ENCODE measurements around the gene LKAAEAR1.

Gene LKAAEAR1

DNA sequence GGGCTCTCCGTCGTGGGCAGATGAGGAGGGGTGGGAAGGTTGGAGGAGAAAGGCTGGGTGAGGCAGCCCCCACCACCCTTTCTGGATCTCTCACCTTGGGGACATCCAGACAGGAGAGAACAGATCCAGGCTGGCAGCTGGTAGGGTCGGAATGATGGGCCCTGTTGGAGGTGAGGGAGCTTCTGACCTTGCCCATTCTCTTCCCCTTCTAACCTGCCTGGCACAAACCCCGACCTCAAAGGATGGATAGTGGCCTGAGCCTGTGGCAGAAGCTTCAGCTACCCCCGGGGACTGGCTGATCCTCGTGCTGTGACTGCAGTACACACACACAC lies 29.2 kb upstream of the LKAAEAR1 start:
- TF ChIP-seq EZH2 (IDR thresholded peaks at IDR 0.05) (no peak), FOXP2 (optimal IDR thresholded peaks at IDR 0.05; ENCODE audit: control extremely low read depth, extremely low read length, insufficient read depth) (no peak), POLR2AphosphoS5 (IDR thresholded peaks at IDR 0.05; ENCODE audit: borderline replicate concordance, low read depth, low read length) (no peak)

DNA sequence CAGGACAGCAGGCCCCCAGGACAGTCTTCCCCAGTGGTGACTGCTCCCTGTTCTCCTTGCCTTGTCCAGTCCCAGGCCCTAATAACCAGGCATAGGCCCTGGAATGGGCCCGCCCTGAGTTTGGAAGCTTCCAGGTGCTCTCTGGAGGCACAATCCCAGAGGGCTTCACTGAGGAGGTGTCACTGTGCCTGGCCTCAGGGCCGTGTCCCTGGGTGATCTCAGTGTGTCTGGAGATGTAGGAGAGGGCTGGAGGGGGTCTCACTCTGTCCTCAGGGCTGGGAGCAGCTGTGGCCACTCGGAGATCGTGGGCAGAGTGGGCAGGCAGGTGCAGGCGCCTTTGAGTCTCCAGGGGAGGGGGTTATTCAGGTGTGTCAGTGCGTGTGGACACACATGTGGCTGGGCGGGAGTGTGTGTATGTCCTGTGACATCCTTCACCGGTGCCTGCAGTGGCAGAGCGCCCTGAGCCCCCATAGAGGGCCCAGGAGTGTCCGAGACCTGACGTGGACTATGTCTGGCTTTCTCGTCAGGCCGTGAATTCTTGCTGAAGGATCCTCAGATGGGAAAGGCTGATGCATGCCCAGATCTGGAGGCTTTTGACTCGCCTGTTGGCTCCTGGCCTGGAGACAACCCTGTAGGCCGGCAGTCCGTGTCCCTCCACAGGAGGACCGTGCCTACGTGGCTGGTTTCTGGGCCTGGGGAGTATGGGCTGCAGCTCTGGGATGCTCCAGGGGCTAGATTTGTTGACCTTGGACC lies 28.7 kb upstream of the LKAAEAR1 start:
- Histone ChIP-seq H3K9me3 (ENCODE audit: low read depth, low read length) (no peaks in the 10 kb centered on the region), H3K4me3 (no peak overlapping the region), H3K27ac (no peak overlapping the region), H3K9ac (ENCODE audit: insufficient read length) (no peak overlapping the region), H3K36me3 (ENCODE audit: insufficient read depth, low read length) (no peaks in the 10 kb centered on the region)
- TF ChIP-seq POLR2AphosphoS5 (IDR thresholded peaks at IDR 0.05; ENCODE audit: borderline replicate concordance, low read depth, low read length) (no peak), FOXP2 (optimal IDR thresholded peaks at IDR 0.05; ENCODE audit: control extremely low read depth, extremely low read length, insufficient read depth) (no peak), EZH2 (IDR thresholded peaks at IDR 0.05) (no peak)
- DNase-seq (ENCODE audit: low read depth, low spot score) = no peak

More for the DNA sequence above, 29.2 kb upstream of the LKAAEAR1 start:
- Histone ChIP-seq H3K36me3 (ENCODE audit: insufficient read depth, low read length) (no peaks in the 10 kb centered on the region), H3K9ac (ENCODE audit: insufficient read length) (no peak overlapping the region), H3K27ac (no peak overlapping the region), H3K4me3 (no peak overlapping the region), H3K9me3 (ENCODE audit: low read depth, low read length) (no peaks in the 10 kb centered on the region)
- DNase-seq (ENCODE audit: low read depth, low spot score) = no peak

DNA sequence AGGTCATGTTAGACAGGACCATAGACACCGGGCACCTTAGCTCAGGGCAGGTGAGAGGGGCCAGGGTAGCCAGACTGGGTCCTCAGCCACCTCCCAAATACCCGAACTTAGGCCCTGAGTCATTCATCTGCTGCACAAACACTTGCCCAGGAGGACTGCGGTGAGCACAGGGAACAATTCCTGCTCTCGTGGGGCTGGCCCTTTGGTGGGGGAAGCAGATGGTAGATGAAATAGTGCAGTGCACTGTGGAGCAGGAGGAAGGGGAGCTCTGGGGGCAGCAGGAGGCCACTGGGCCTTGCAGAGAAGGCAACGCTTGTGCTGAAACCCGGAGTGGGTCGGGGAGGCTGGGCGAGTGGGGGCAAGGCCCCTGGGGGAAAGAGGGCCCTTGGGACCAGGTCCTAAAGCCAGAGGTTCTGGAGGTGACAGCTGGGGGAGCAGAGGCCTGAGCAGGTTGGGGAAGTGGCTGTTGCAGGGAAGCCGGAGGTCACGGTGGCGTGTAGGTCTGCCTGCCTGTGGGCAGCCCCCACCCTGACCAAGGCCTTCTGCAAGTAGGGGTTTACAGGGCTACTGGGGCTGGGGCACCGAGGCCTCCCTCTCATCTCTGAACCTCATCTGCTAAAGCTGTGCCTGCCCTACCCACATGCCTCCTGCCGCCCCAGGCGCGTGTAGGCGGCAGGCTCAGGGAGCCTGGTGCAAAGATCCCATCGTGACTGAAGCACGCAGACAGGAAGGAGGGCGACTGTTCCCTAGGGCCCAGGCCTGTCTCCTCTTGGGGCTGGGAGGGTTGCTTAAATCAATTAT lies 27.8 kb upstream of the LKAAEAR1 start:
- no peak for TF ChIP-seq FOXP2 (optimal IDR thresholded peaks at IDR 0.05; ENCODE audit: control extremely low read depth, extremely low read length, insufficient read depth)
- TF ChIP-seq EZH2 (IDR thresholded peaks at IDR 0.05) = no peak
- no peak for TF ChIP-seq POLR2AphosphoS5 (IDR thresholded peaks at IDR 0.05; ENCODE audit: borderline replicate concordance, low read depth, low read length)
- Histone ChIP-seq H3K9me3 (ENCODE audit: low read depth, low read length) (no peaks in the 10 kb centered on the region), H3K9ac (ENCODE audit: insufficient read length) (no peak overlapping the region), H3K4me3 (no peak overlapping the region), H3K27ac (no peak overlapping the region), H3K36me3 (ENCODE audit: insufficient read depth, low read length) (no peaks in the 10 kb centered on the region)
- DNase-seq (ENCODE audit: low read depth, low spot score) = no peak

DNA sequence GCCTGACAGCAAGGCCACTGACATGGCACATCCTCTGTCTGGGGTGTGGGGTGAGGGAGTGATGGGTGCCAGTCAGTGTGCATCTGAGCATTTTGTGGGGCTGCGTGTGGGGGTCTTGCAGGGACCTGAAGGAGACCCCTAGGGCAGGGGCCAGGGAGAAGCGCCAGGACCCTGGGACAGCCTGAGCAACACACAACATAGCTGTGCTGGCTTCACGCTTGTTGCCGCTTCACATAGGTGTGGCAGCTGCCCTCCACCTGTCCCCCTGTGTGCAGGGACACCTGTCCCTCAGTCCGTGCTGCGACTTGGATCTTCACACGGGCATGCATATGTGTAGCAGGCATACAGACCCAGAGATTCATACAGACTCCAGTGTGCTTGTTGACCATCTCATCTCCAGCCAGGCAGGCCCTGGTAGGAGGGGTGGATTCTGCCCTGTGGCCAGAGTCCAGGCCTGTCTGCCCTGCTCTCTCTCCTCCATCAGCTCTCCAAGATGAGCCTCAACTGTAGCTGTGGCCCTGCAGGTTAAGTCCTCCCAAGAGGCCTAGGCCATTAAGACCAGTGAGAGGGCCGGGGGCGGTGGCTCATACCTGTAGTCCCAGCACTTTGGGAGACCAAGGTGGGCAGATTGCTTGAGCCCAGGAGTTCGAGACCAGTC lies 26.3 kb upstream of the LKAAEAR1 start:
- Histone ChIP-seq H3K9ac (ENCODE audit: insufficient read length) (no peak overlapping the region), H3K36me3 (ENCODE audit: insufficient read depth, low read length) (no peaks in the 10 kb centered on the region), H3K27ac (no peak overlapping the region), H3K4me3 (no peak overlapping the region), H3K9me3 (ENCODE audit: low read depth, low read length) (no peaks in the 10 kb centered on the region)
- TF ChIP-seq POLR2AphosphoS5 (IDR thresholded peaks at IDR 0.05; ENCODE audit: borderline replicate concordance, low read depth, low read length) = no peak
- no peak for DNase-seq (ENCODE audit: low read depth, low spot score)

DNA sequence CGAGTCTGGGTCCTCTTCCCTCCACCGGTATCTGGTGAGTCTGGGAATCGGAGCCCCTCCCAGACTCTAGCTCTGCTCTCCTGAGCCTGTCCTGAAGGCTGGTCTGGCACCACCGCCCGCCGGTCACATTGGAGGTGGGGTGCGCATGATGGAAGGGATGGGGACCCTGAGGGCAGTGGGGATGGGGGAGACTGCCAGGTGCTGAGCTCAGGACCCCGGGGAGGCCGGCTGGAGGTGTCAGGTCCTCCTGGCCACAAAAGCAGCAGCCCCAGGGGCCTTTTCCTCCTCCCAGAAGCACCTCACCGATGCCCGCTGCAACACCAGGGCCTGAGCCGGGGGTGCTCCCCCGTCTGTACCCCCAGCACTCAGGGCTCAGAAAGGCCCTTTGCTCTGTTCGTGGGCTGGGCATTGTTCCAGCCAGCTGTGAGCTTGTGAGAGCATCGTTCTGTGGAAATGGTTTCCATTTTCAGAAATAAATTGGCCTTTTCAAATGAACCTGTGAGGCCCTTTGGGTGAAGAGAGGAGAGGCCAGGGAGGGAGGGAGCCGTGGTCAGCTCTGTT lies 25.7 kb upstream of the LKAAEAR1 start:
- no peak overlapping the region for H3K27ac ChIP-seq
- no peaks in the 10 kb centered on the region for H3K9me3 ChIP-seq (ENCODE audit: low read depth, low read length)
- TF ChIP-seq POLR2AphosphoS5 (IDR thresholded peaks at IDR 0.05; ENCODE audit: borderline replicate concordance, low read depth, low read length) = no peak
- no peaks in the 10 kb centered on the region for H3K36me3 ChIP-seq (ENCODE audit: insufficient read depth, low read length)
- DNase-seq (ENCODE audit: low read depth, low spot score) = no peak
- no peak overlapping the region for H3K9ac ChIP-seq (ENCODE audit: insufficient read length)
- no peak overlapping the region for H3K4me3 ChIP-seq

DNA sequence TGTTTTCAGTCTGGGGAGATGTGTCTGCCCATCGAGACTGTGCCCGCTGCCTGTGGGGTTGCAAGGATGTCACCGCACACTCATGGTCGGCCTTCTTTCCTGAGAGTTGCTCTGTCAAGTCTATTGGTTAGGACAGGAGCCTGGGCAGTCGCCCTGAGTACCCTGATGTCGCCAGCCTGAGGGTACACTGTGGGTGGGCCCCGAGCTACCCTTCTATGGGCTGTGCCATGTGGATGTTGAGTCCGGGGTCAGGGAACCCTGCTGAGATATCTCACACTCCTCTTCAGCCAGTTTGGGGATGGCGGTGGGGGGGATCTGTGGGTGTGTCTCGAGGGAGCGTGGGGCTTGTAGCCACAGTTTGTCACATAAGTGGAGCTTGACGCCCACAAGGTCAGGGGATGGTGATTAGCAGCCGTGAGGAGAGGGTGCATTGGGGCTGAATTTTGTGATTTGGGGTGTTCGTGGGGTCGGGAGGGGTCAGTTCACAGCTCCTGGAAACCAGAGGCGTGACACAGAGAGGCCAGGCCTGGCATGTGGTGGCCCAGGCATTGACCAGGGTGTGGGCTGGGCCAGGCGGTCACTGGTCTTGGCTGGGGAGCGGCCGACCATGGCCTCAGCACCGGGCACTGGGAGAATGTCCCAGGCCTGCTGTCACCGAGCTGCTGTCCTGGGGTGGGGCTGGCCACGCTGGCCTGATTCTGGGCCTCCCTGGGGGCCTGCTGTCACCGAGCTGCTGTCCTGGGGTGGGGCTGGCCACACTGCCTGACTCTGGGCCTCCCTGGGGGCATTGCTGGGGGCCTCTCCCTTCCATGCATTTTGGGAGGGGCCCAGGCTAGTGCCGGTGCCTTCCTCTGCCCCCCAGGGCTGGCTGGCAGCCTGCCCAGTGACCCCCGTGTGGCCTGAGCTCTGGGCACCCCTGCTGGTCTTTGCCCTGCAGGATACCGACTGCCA lies 24.8 kb upstream of the LKAAEAR1 start:
- Histone ChIP-seq H3K27ac (no peak overlapping the region), H3K4me3 (no peak overlapping the region), H3K9me3 (ENCODE audit: low read depth, low read length) (no peaks in the 10 kb centered on the region), H3K9ac (ENCODE audit: insufficient read length) (no peak overlapping the region), H3K36me3 (ENCODE audit: insufficient read depth, low read length) (no peaks in the 10 kb centered on the region)
- TF ChIP-seq FOXP2 (optimal IDR thresholded peaks at IDR 0.05; ENCODE audit: control extremely low read depth, extremely low read length, insufficient read depth) = no peak
- TF ChIP-seq POLR2AphosphoS5 (IDR thresholded peaks at IDR 0.05; ENCODE audit: borderline replicate concordance, low read depth, low read length) = no peak
- TF ChIP-seq EZH2 (IDR thresholded peaks at IDR 0.05) = no peak
- no peak for DNase-seq (ENCODE audit: low read depth, low spot score)

DNA sequence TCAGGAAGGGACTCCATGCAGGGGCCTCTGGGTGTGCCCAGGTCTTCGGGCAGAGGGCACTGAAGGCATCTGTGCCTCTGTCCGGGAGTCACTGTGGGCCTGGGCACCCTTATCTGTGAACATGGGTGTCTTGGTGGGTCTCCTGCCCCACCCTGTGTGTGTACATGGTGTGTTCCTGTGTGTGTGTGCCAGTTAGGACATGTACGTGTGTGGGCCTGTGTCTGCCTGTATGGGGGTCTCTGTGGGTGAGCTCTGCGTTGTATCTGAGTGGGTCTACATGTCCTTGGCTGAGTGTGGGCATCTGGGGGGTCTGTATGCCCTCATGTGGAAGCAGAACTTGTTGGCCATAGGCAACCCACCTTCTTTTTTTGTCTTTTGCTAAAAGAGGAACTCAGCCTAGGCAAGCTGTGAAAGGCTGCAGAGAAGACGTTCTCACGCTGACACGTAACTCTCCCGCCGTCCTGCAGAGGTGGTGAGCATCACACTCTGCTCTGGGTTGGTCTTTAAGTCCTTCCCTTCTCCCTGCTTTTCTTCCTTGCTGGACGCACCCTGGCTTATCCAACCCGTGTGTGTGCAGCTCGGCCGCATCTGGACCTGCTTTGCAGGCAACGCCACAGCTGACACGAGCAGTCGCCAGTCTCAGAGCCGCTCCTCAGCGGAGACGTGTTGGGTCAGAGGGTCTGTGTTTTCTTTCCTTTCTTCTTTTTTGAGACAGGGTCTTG lies 23.7 kb upstream of the LKAAEAR1 start:
- H3K27ac ChIP-seq = no peak overlapping the region
- no peaks in the 10 kb centered on the region for H3K36me3 ChIP-seq (ENCODE audit: insufficient read depth, low read length)
- H3K9ac ChIP-seq (ENCODE audit: insufficient read length) = no peak overlapping the region
- no peak for DNase-seq (ENCODE audit: low read depth, low spot score)
- H3K9me3 ChIP-seq (ENCODE audit: low read depth, low read length) = no peaks in the 10 kb centered on the region
- H3K4me3 ChIP-seq = no peak overlapping the region
- TF ChIP-seq EZH2 (IDR thresholded peaks at IDR 0.05) (no peak), POLR2AphosphoS5 (IDR thresholded peaks at IDR 0.05; ENCODE audit: borderline replicate concordance, low read depth, low read length) (no peak), FOXP2 (optimal IDR thresholded peaks at IDR 0.05; ENCODE audit: control extremely low read depth, extremely low read length, insufficient read depth) (no peak)
